HepG2 (cell line): ENCODE measurements around the gene RGSL1. TPM values are rescaled to one million over a fixed set of nuclear protein-coding genes. Genes with fewer than 3 reads are reported as not detected.
"Not testable (repeated sequence)": the region's sequence is repeated elsewhere in the genome, so short reads cannot be mapped to it uniquely, and the experiment has no call there.

ENCODE experiments used
- ATAC-seq: fragments of 200-7000 bp; cut with Tn5 transposase; 3 replicates; pipeline ENCODE4 v1.9.1; 2020; ENCODE audit warnings: mild to moderate bottlenecking, moderate library complexity
- BruUV-seq: library from RNA; stranded (reverse); fragments of 400-500 nt; replicated peaks from 2 replicates; lab custom pipeline; 2021; lab: Mats Ljungman, UMichigan
- CTCF ChIA-PET: fragments of 300-600 bp; formaldehyde crosslinking; extraction: SDS; loops from one replicate; lab custom pipeline; 2021; ENCODE audit warnings: low total read pairs, inconsistent platforms, low intra/inter-chr PET ratio; lab: Yijun Ruan, JAX
- POLR2A ChIA-PET: fragments of 350-600 bp; sonication (Branson Sonifier 250); formaldehyde crosslinking; loops from one replicate; lab custom pipeline; 2020; ENCODE audit warnings: antibody characterized with exemption, inconsistent platforms; lab: Yijun Ruan, JAX
- DNase-seq: peaks from one replicate; pipeline ENCODE4 v3.0.0-alpha.2; 2015; ENCODE audit warnings: low spot score
- FAIRE-seq: peaks from 3 replicates; lab custom pipeline; 2011; peaks lifted over from hg19 to GRCh38; lab: Jason Lieb, UNC
- H2AFZ ChIP-seq: one replicate; pipeline ENCODE4 v1.6.1; 2011; ENCODE audit warnings: low read length, inconsistent platforms
- H3K27ac ChIP-seq: fragments of 300-600 bp; 3 replicates; pipeline ENCODE4 v1.8.0; 2011; ENCODE audit warnings: mixed run types, mild to moderate bottlenecking, mixed read lengths, low read length, inconsistent platforms; ENCODE audit not compliant: insufficient read depth; ENCODE audit errors: extremely low read length
- H3K27me3 ChIP-seq, 2 experiments: fragments of 200-600 bp in 1 of 2; 2 replicates in 1 of 2; 3 replicates in 1 of 2; pipeline versions ENCODE4 v1.6.0 to v1.8.0; 2011; ENCODE audit warnings: low read length in 2 of 2, mild to moderate bottlenecking in 2 of 2, moderate library complexity in 2 of 2, inconsistent platforms in 1 of 2; ENCODE audit not compliant: insufficient read depth in 2 of 2, control insufficient read depth in 1 of 2
- H3K36me3 ChIP-seq, 2 experiments: fragments of 200-600 bp in 1 of 2; replicated peaks in 1 of 2; 2 replicates in 1 of 2; 3 replicates in 1 of 2; pipeline versions ENCODE4 v1.5.1 to v1.8.0; 2011; ENCODE audit warnings: low read length in 2 of 2, inconsistent platforms in 1 of 2; ENCODE audit not compliant: insufficient read depth in 2 of 2, control insufficient read depth in 1 of 2
- H3K4me1 ChIP-seq: 2 replicates; pipeline ENCODE4 v1.5.1; 2012; ENCODE audit warnings: low read length, inconsistent platforms; ENCODE audit not compliant: insufficient read depth
- H3K4me2 ChIP-seq: 2 replicates; pipeline ENCODE4 v1.6.0; 2011; ENCODE audit warnings: low read depth, low read length, inconsistent platforms
- H3K4me3 ChIP-seq, 3 experiments: fragments of 200-600 bp in 1 of 3; sonication (generic), shearing (Covaris generic) in 1 of 3; replicated peaks in 1 of 3; 2 replicates each; pipeline ENCODE4 v1.5.1; 2011 to 2016; ENCODE audit warnings: low read length in 3 of 3, inconsistent platforms in 2 of 3, low read depth in 2 of 3, mild to moderate bottlenecking in 2 of 3, control low read depth in 1 of 3, mixed read lengths in 1 of 3; ENCODE audit not compliant: insufficient read depth in 1 of 3
- H3K79me2 ChIP-seq: one replicate; pipeline ENCODE4 v1.6.1; 2011; ENCODE audit warnings: low read length, inconsistent platforms; ENCODE audit not compliant: insufficient read depth
- H3K9ac ChIP-seq: 2 replicates; pipeline ENCODE4 v1.6.0; 2011; ENCODE audit warnings: mild to moderate bottlenecking, low read depth, low read length, inconsistent platforms; ENCODE audit not compliant: insufficient read depth
- H3K9me3 ChIP-seq: 2 replicates; pipeline ENCODE4 v1.5.1; 2012; ENCODE audit warnings: mild to moderate bottlenecking, low read length
- H4K20me1 ChIP-seq: 2 replicates; pipeline ENCODE4 v1.6.0; 2011; ENCODE audit warnings: inconsistent platforms, mild to moderate bottlenecking, low read length, moderate library complexity; ENCODE audit not compliant: insufficient read depth
- DNMT3B ChIP-seq: conservative IDR thresholded peaks from 2 replicates; pipeline ENCODE4 v1.6.1; 2016; ENCODE audit warnings: missing biosample characterization, control low read depth
- POLR2A ChIP-seq, 2 experiments: IDR thresholded peaks; 2 replicates each; pipeline ENCODE4 v1.6.1; 2011; ENCODE audit warnings: low read depth in 2 of 2, low read length in 2 of 2, mild to moderate bottlenecking in 1 of 2, moderate library complexity in 1 of 2; ENCODE audit not compliant: insufficient read depth in 1 of 2
- SMAD1 ChIP-seq: sonication (generic); formaldehyde crosslinking; IDR thresholded peaks from 2 replicates; pipeline ENCODE4 v1.4.0; 2020; ENCODE audit warnings: missing genetic modification reagents, low read depth, mild to moderate bottlenecking, borderline replicate concordance
- ZHX2 ChIP-seq, 2 experiments: sonication (generic) in 1 of 2; formaldehyde crosslinking in 1 of 2; IDR thresholded peaks; 2 replicates each; pipeline versions ENCODE4 v1.6.1 to v1.9.0; 2014 to 2022; ENCODE audit warnings: antibody characterized with exemption in 1 of 2, borderline replicate concordance in 1 of 2, inconsistent platforms in 1 of 2, low read depth in 1 of 2, missing genetic modification reagents in 1 of 2
- WGBS: methylation state at CpG from one replicate; pipeline ENCODE4 v1.1.6; 2017; ENCODE audit warnings: low lambda C conversion rate; 5-methylcytosine and 5-hydroxymethylcytosine counted together
- in situ Hi-C: cut with HindIII; loops from 2 replicates; pipeline ENCODE4 v1.10.0; 2017; ENCODE audit warnings: low pct_unique_long_range_greater_than_20kb; ENCODE audit not compliant: extremely low pct_ligation_motif_present
- intact Hi-C: fragments of 100-400 bp; cut with micrococcal nuclease; formaldehyde crosslinking; loops from one replicate; pipeline ENCODE4 v1.10.0; 2022; ENCODE audit not compliant: unreplicated experiment
- polyA plus RNA-seq, 8 experiments: library from polyadenylated mRNA; depleted of rRNA in 3 of 8; stranded (reverse) in 7 of 8; unstranded in 1 of 8; fragments of >200 nt; fragmentation: Illumina TruSeq in 4 of 8; extraction: Trizol in 4 of 8; gene quantifications; 2 replicates each; pipeline versions ENCODE4 v1.2.1 to v1.2.3, GENCODE V29; 2011 to 2016; ENCODE audit warnings: low read depth in 4 of 8, missing spikeins in 1 of 8, mixed read lengths in 1 of 8; ENCODE audit not compliant: insufficient read depth in 1 of 8
- total RNA-seq, 5 experiments: library from RNA; depleted of rRNA; stranded (reverse); fragments of >200 nt; fragmentation: Illumina TruSeq; extraction: Trizol; gene quantifications; 2 replicates each; pipeline ENCODE4 v1.2.3, GENCODE V29; 2016; ENCODE audit warnings: low read depth in 1 of 5

The RGSL1 gene
- total and polyA plus RNA-seq, 2 of the 13 experiments (the other 11 are each of a cell fraction or from before 2014, with no cell fraction given) = not detected

GRCh38 chr1:182525342-182525741 is 75.4 kb downstream of the RGSL1 start:
- intact Hi-C loops (no loop called here), in situ Hi-C loops (no loop called here)
- Histone ChIP-seq H3K27me3 (no peaks in the 10 kb centered on the region), H3K27ac (no peak overlapping the region), H2AFZ (no peak overlapping the region), H3K9me3 (no peaks in the 10 kb centered on the region), H3K4me2 (no peak overlapping the region), H4K20me1 (no peaks in the 10 kb centered on the region), H3K9ac (no peak overlapping the region), H3K4me1 (no peaks in the 10 kb centered on the region), H3K4me3 (no peak overlapping the region), H3K36me3 (no peaks in the 10 kb centered on the region), H3K79me2 (no peaks in the 10 kb centered on the region)
- ATAC-seq (no peak), DNase-seq (no peak), FAIRE-seq (no peak)
- ChIA-PET POLR2A (no interaction called here), CTCF (no interaction called here)
- TF ChIP-seq SMAD1 (CRISPR knock-in tag) (no peak), DNMT3B (no peak)
- BruUV-seq = no TSS peak

- Histone ChIP-seq H3K4me1 (no peaks in the 10 kb centered on the region), H3K4me2 (no peak overlapping the region), H3K36me3 (no peaks in the 10 kb centered on the region), H3K27ac (no peak overlapping the region), H3K79me2 (no peaks in the 10 kb centered on the region), H3K27me3 (peaks cover 0 to 5% of the 10 kb centered on the region in 2 experiments; a peak in 1 of 5 replicates), H4K20me1 (no peaks in the 10 kb centered on the region), H2AFZ (no peak overlapping the region), H3K4me3 (no peak overlapping the region), H3K9ac (no peak overlapping the region), H3K9me3 (no peaks in the 10 kb centered on the region)
- intact Hi-C loops = no loop called here
- no peak for TF ChIP-seq POLR2A (IDR thresholded peaks at IDR 0.05; ENCODE audit: insufficient read depth in 1 of 2, low read depth in 2 of 2, low read length in 2 of 2)
- TF ChIP-seq ZHX2 (IDR thresholded peaks at IDR 0.05; ENCODE audit: low read depth) = no peak
- TF ChIP-seq ZHX2 (CRISPR knock-in tag; IDR thresholded peaks at IDR 0.05; ENCODE audit: borderline replicate concordance) = no peak
- in situ Hi-C loops = no loop called here
- ATAC-seq (no peak), FAIRE-seq (no peak), DNase-seq (no peak)
- ChIA-PET CTCF (no interaction called here), POLR2A (no interaction called here)
- no TSS peak for BruUV-seq
- WGBS = 33% methylated on average over 2 of the region's 2 CpGs
These were observed 77.7 kb downstream of the RGSL1 start for GRCh38 chr1:182527680-182528079.

- POLR2A ChIA-PET, H2AFZ ChIP-seq, BruUV-seq, in situ Hi-C loops, CTCF ChIA-PET, H3K36me3 ChIP-seq, H3K79me2 ChIP-seq, H4K20me1 ChIP-seq, intact Hi-C loops, H3K4me2 ChIP-seq, H3K9me3 ChIP-seq, H3K27me3 ChIP-seq, H3K4me3 ChIP-seq, DNase-seq, H3K9ac ChIP-seq, H3K4me1 ChIP-seq, H3K27ac ChIP-seq, FAIRE-seq, ATAC-seq: not testable (repeated sequence)
- WGBS = 26% methylated on average over 5 of the region's 5 CpGs
These were observed 78.3 kb downstream of the RGSL1 start for GRCh38 chr1:182528206-182528605.
